Rectal smooth muscle tissue (tissue), 1 donor: ENCODE results near the gene GGA1.

Experiments
- H3K27ac ChIP-seq: one replicate; pipeline ENCODE4 v1.7.0; 2013; ENCODE audit warnings: low read depth, low read length, inconsistent platforms
- H3K27me3 ChIP-seq: one replicate; pipeline ENCODE4 v1.7.0; 2013; ENCODE audit warnings: low read length; ENCODE audit not compliant: control insufficient read depth, insufficient read depth
- H3K36me3 ChIP-seq: one replicate; pipeline ENCODE4 v1.7.0; 2013; ENCODE audit warnings: low read length; ENCODE audit not compliant: control insufficient read depth, insufficient read depth
- H3K4me1 ChIP-seq: one replicate; pipeline ENCODE4 v1.7.0; 2013; ENCODE audit warnings: low read length; ENCODE audit not compliant: control insufficient read depth, insufficient read depth
- H3K4me3 ChIP-seq: one replicate; pipeline ENCODE4 v1.7.0; 2013; ENCODE audit warnings: low read length
- H3K9ac ChIP-seq: one replicate; pipeline ENCODE4 v1.7.0; 2013; ENCODE audit warnings: low read length

GGA1 gene

DNA sequence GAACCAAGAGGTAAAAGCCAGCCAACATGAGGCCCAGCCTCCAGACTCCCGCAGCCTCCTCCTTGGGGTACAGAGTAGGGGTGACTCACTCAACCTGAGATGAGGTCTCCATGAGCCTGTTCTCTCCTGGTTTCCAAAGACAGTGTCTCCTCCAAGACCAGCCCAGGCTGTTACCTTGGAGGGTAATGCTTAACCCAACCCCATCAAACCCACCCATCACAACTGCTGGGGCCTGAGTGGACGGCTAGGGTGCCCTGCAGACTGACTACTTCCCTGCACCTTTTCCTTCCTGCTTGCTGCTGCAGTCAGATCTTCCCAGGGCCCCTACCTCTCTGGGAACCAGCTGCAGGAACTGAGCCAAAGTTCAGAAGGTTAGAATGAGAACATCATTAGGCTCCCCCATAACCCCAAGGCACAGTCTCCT, 72.4 kb downstream of the GGA1 start:
- no peak overlapping the region for H3K27ac ChIP-seq
- H3K36me3 ChIP-seq = peaks cover 5% of the 10 kb centered on the region

GRCh38 chr22:37681556-37682049, 73.0 kb downstream of the GGA1 start:
- Histone ChIP-seq H3K27me3 (no peaks in the 10 kb centered on the region), H3K4me3 (no peak overlapping the region), H3K9ac (no peak overlapping the region), H3K36me3 (peaks cover 5% of the 10 kb centered on the region), H3K27ac (no peak overlapping the region), H3K4me1 (peaks cover 2% of the 10 kb centered on the region)

More for the DNA sequence above, 72.4 kb downstream of the GGA1 start:
- no peak overlapping the region for H3K9ac ChIP-seq
- H3K4me3 ChIP-seq = no peak overlapping the region
- no peaks in the 10 kb centered on the region for H3K27me3 ChIP-seq
- H3K4me1 ChIP-seq = peaks cover 2% of the 10 kb centered on the region
